Measurements from ENCODE around the gene PRPF19. TPM values are rescaled to one million over a fixed set of nuclear protein-coding genes. Genes with fewer than 3 reads are reported as not detected.

PRPF19 gene
- total RNA-seq, 2 experiments from 2014 or later, result 120 to 153 TPM

DNA sequence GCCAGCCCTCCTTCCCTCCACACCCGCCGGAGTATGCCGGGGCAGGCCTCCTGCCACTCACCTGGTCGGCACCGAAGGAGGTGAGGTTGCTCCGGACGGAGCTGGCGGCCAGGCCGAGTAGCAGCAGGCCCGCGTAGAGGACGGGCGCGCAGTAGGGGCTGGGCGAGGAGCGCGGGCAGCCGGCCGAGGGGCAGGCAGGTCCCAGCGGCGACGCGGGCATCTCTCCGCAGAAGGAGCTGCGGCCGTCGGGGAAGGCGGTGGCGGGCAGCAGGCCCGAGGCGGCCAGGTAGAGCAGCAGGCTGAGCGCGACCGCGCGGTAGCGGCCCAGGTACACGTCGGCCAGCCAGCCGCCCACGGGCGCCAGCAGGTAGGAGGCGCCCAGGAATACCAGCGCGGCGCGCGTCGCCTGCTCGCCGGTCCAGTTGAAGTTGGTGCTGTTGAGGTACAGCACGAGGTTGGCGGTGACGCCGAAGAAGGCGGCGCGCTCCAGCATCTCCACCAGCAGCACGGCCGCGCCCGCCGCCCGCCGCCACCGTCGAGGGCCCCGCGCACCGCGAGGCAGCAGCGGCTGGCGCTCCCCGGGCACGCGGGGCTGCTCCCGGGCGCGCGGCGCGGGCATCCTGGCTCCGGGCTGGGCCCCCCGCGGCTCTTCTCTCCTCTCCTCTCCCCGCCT, 44.7 kb upstream of the PRPF19 start:
- Histone ChIP-seq H3K4me3 (ENCODE audit: low read depth, low read length, poor library complexity, severe bottlenecking) (peak overlapping the region; percentile 64), H2AFZ (ENCODE audit: low read length) (peak overlapping the region; percentile 89; the same call in 1 of the 2 replicates), H4K20me1 (ENCODE audit: insufficient read depth, low read length) (no peaks in the 10 kb centered on the region), H3K9me2 (ENCODE audit: insufficient read depth, low read length) (no peaks in the 10 kb centered on the region), H3K79me2 (ENCODE audit: insufficient read depth, low read depth, low read length) (peaks cover 3% of the 10 kb centered on the region; the same call in 1 of the 2 replicates), H3K36me3 (ENCODE audit: insufficient read depth, low read length) (no peaks in the 10 kb centered on the region), H3K4me2 (ENCODE audit: low read length) (peak overlapping the region; percentile 80), H3K27ac (ENCODE audit: low read depth, low read length, poor library complexity, severe bottlenecking) (peak overlapping the region; percentile 47), H3K4me1 (ENCODE audit: insufficient read depth, low read length, poor library complexity, severe bottlenecking) (peaks cover 36% of the 10 kb centered on the region), H3K9me3 (ENCODE audit: low read length) (no peaks in the 10 kb centered on the region)
- DNase-seq (ENCODE audit: low spot score), result no peak
- POLR2A ChIA-PET, result interaction anchor here (1.0 to 2.0 kb wide), 3 partner anchors 11 to 207 kb away, joined by 5 to 6 read pairs (median 6); no protein-coding TSS in a partner anchor
- CTCF ChIA-PET (ENCODE audit: unreplicated experiment), result interaction anchor here (1.3 kb wide), 2 partner anchors 11 to 38 kb away, joined by 5 read pairs; partner anchors contain the start of gene TMEM109
- no TSS peak for BruUV-seq (replicated peaks)
- intact Hi-C loops (cut with micrococcal nuclease; ENCODE audit: unreplicated experiment), result loop anchor here (10.0 kb wide), 1 partner anchor 56 kb away; no protein-coding TSS in a partner anchor
- TF ChIP-seq, protein P1, sequence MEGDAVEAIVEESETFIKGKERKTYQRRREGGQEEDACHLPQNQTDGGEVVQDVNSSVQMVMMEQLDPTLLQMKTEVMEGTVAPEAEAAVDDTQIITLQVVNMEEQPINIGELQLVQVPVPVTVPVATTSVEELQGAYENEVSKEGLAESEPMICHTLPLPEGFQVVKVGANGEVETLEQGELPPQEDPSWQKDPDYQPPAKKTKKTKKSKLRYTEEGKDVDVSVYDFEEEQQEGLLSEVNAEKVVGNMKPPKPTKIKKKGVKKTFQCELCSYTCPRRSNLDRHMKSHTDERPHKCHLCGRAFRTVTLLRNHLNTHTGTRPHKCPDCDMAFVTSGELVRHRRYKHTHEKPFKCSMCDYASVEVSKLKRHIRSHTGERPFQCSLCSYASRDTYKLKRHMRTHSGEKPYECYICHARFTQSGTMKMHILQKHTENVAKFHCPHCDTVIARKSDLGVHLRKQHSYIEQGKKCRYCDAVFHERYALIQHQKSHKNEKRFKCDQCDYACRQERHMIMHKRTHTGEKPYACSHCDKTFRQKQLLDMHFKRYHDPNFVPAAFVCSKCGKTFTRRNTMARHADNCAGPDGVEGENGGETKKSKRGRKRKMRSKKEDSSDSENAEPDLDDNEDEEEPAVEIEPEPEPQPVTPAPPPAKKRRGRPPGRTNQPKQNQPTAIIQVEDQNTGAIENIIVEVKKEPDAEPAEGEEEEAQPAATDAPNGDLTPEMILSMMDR (conservative IDR thresholded peaks at IDR 0.05; ENCODE audit: low read length), result no peak
- no peak for TF ChIP-seq EZH2phosphoT487 (IDR thresholded peaks at IDR 0.05; ENCODE audit: borderline replicate concordance, low read depth, low read length)

DNA sequence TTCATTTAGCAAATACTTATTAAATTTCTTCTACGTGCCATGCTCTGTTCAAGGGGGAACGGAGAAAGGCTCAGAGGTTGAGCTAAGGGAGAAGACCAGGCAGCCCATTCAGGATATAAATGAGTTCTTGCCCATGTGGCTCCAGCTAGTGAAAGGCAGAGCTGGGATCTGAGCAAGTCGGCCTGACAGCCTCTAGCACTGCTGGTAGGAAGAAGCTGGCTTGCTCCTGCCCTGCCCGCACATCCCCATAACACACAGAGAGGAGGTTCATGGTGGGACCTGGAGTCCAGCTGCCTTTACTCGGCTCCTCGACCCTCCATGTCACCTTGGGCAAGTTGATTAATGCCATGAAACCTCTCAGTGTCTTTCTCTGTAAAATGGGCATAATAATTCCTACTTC, 43.6 kb upstream of the PRPF19 start:
- Histone ChIP-seq H3K4me1 (ENCODE audit: insufficient read depth, low read length, poor library complexity, severe bottlenecking) (peaks cover 36% of the 10 kb centered on the region), H2AFZ (ENCODE audit: low read length) (no peak overlapping the region), H4K20me1 (ENCODE audit: insufficient read depth, low read length) (no peaks in the 10 kb centered on the region), H3K4me2 (ENCODE audit: low read length) (peak overlapping the region; percentile 80), H3K9me2 (ENCODE audit: insufficient read depth, low read length) (no peaks in the 10 kb centered on the region), H3K4me3 (ENCODE audit: low read depth, low read length, poor library complexity, severe bottlenecking) (peak overlapping the region; percentile 64), H3K9me3 (ENCODE audit: low read length) (no peaks in the 10 kb centered on the region), H3K27ac (ENCODE audit: low read depth, low read length, poor library complexity, severe bottlenecking) (no peak overlapping the region), H3K36me3 (ENCODE audit: insufficient read depth, low read length) (no peaks in the 10 kb centered on the region), H3K79me2 (ENCODE audit: insufficient read depth, low read depth, low read length) (peaks cover 3% of the 10 kb centered on the region; the same call in 1 of the 2 replicates)
- DNase-seq (ENCODE audit: low spot score), result no peak
- no peak for TF ChIP-seq EZH2phosphoT487 (IDR thresholded peaks at IDR 0.05; ENCODE audit: borderline replicate concordance, low read depth, low read length)
- TF ChIP-seq, protein P1 (conservative IDR thresholded peaks at IDR 0.05; ENCODE audit: low read length), result no peak
- CTCF ChIA-PET (ENCODE audit: unreplicated experiment), result interaction anchor here (1.1 to 1.3 kb wide), 2 partner anchors 10 to 50 kb away, joined by 3 to 5 read pairs; no protein-coding TSS in a partner anchor
- BruUV-seq (replicated peaks), result no TSS peak
- POLR2A ChIA-PET, result interaction anchor here (0.6 to 2.0 kb wide), 11 partner anchors 10 to 406 kb away, joined by 3 to 10 read pairs (median 4); partner anchors contain the start of gene PRPF19
- intact Hi-C loops (cut with micrococcal nuclease; ENCODE audit: unreplicated experiment), result loop anchor here (10.0 kb wide), 1 partner anchor 55 kb away; no protein-coding TSS in a partner anchor

DNA sequence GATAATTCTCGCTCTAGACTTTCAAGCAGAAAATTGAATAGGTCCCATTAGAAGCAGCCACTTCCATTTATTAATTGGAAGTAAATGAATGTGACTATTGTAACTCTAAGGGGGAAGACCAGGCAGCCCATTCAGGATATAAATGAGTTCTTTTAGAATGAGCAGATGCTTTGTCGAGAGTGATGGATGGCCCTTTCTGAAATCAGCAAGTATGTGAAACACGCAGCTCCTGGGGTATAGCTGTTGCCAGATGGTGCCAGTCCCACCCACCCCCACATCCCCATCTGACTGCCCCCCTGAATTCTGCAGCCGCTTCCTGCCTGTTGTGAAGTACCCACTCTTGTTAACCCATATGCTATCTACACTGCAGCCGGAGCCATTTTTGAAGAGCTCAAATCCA, 41.9 kb upstream of the PRPF19 start:
- peaks cover 3% of the 10 kb centered on the region; the same call in 1 of the 2 replicates for H3K79me2 ChIP-seq (ENCODE audit: insufficient read depth, low read depth, low read length)
- H3K36me3 ChIP-seq (ENCODE audit: insufficient read depth, low read length), result no peaks in the 10 kb centered on the region
- BruUV-seq (replicated peaks), result no TSS peak
- intact Hi-C loops (cut with micrococcal nuclease; ENCODE audit: unreplicated experiment), result no loop called here
- H4K20me1 ChIP-seq (ENCODE audit: insufficient read depth, low read length), result no peaks in the 10 kb centered on the region
- no peak overlapping the region for H3K4me2 ChIP-seq (ENCODE audit: low read length)
- no peak overlapping the region for H3K4me3 ChIP-seq (ENCODE audit: low read depth, low read length, poor library complexity, severe bottlenecking)
- peaks cover 36% of the 10 kb centered on the region for H3K4me1 ChIP-seq (ENCODE audit: insufficient read depth, low read length, poor library complexity, severe bottlenecking)
- ChIA-PET POLR2A (interaction anchor here (0.6 to 1.2 kb wide), 2 partner anchors 8 to 34 kb away, joined by 3 to 6 read pairs; partner anchors contain the start of gene TMEM109), CTCF (ENCODE audit: unreplicated experiment) (no interaction called here)
- H2AFZ ChIP-seq (ENCODE audit: low read length), result no peak overlapping the region
- H3K9me3 ChIP-seq (ENCODE audit: low read length), result no peaks in the 10 kb centered on the region
- TF ChIP-seq, protein P1 (conservative IDR thresholded peaks at IDR 0.05; ENCODE audit: low read length), result no peak
- no peak for TF ChIP-seq EZH2phosphoT487 (IDR thresholded peaks at IDR 0.05; ENCODE audit: borderline replicate concordance, low read depth, low read length)
- no peak for DNase-seq (ENCODE audit: low spot score)
- no peaks in the 10 kb centered on the region for H3K9me2 ChIP-seq (ENCODE audit: insufficient read depth, low read length)
- no peak overlapping the region for H3K27ac ChIP-seq (ENCODE audit: low read depth, low read length, poor library complexity, severe bottlenecking)

Measured in OCI-LY7 (cell line).